GM21723 (cell line): Measurements from ENCODE around the gene CIAO2B.
"Not testable (repeated sequence)": the region's sequence is repeated elsewhere in the genome, so short reads cannot be mapped to it uniquely, and the experiment has no call there.

Experiments
- ATAC-seq: cut with Tn5 transposase; IDR thresholded peaks from one replicate; pipeline ENCODE4 v1.9.1; 2021; ENCODE audit warnings: mild to moderate bottlenecking, moderate library complexity; ENCODE audit not compliant: unreplicated experiment

CIAO2B gene

GRCh38 chr16:66956154-66956457, 21.9 kb upstream of the CIAO2B start:
- not testable (repeated sequence) for ATAC-seq

GRCh38 chr16:66955363-66956153, 21.4 kb upstream of the CIAO2B start:
- not testable (repeated sequence) for ATAC-seq

GRCh38 chr16:66954097-66954659, 20.0 kb upstream of the CIAO2B start:
- ATAC-seq = peak; percentile 45

GRCh38 chr16:66953462-66954096, 19.4 kb upstream of the CIAO2B start:
- no peak for ATAC-seq

- no peak for ATAC-seq
These were observed 18.4 kb upstream of the CIAO2B start for GRCh38 chr16:66952430-66953110.

GRCh38 chr16:66950971-66951790, 17.0 kb upstream of the CIAO2B start:
- no peak for ATAC-seq

- ATAC-seq = no peak
These were observed 16.2 kb upstream of the CIAO2B start for GRCh38 chr16:66950437-66950836.

- ATAC-seq = no peak
These were observed 15.3 kb upstream of the CIAO2B start for GRCh38 chr16:66949472-66949871.

- ATAC-seq = no peak
These were observed 14.6 kb upstream of the CIAO2B start for GRCh38 chr16:66948837-66949225.

- ATAC-seq = no peak
These were observed 14.1 kb upstream of the CIAO2B start for GRCh38 chr16:66948134-66948836.

- ATAC-seq = peak; percentile 68
These were observed 13.3 kb upstream of the CIAO2B start for GRCh38 chr16:66947302-66948065.

GRCh38 chr16:66946974-66947301, 12.7 kb upstream of the CIAO2B start:
- no peak for ATAC-seq

- ATAC-seq = no peak
These were observed 12.3 kb upstream of the CIAO2B start for GRCh38 chr16:66946541-66946940.

- ATAC-seq = no peak
These were observed 11.7 kb upstream of the CIAO2B start for GRCh38 chr16:66945939-66946338.

GRCh38 chr16:66944971-66945370, 10.8 kb upstream of the CIAO2B start:
- ATAC-seq = not testable (repeated sequence)

- ATAC-seq = no peak
These were observed 9.8 kb upstream of the CIAO2B start for GRCh38 chr16:66944054-66944441.

GRCh38 chr16:66943426-66944053, 9.3 kb upstream of the CIAO2B start:
- no peak for ATAC-seq

- ATAC-seq = no peak
These were observed 8.8 kb upstream of the CIAO2B start for GRCh38 chr16:66942981-66943380.

GRCh38 chr16:66940236-66940635, 6.0 kb upstream of the CIAO2B start:
- no peak for ATAC-seq
